ENCODE measurements around the gene ELFN2.

DNA sequence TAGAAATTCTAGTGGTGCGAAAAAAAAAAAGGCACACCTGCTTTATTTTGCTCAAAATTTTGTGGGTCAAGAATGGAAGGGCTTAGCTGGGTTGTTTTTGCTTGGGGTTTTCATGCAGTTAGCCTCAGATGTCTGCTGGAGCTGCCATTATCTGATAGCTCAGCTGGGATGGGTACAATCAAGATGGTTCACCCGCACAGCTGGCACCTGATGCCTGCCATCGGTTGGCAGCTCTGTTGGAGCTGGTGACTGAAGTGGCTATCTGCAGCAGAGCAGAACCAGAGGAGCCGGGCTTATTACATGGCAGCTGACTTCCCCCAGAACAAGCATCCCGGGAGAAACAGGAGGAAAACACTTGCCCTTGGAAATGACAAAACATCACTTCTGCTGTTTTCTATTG lies 12.1 kb upstream of the ELFN2 start:
- TF ChIP-seq, protein P1, sequence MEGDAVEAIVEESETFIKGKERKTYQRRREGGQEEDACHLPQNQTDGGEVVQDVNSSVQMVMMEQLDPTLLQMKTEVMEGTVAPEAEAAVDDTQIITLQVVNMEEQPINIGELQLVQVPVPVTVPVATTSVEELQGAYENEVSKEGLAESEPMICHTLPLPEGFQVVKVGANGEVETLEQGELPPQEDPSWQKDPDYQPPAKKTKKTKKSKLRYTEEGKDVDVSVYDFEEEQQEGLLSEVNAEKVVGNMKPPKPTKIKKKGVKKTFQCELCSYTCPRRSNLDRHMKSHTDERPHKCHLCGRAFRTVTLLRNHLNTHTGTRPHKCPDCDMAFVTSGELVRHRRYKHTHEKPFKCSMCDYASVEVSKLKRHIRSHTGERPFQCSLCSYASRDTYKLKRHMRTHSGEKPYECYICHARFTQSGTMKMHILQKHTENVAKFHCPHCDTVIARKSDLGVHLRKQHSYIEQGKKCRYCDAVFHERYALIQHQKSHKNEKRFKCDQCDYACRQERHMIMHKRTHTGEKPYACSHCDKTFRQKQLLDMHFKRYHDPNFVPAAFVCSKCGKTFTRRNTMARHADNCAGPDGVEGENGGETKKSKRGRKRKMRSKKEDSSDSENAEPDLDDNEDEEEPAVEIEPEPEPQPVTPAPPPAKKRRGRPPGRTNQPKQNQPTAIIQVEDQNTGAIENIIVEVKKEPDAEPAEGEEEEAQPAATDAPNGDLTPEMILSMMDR (conservative IDR thresholded peaks at IDR 0.05; ENCODE audit: low read length), result no peak
- no peak for TF ChIP-seq EZH2phosphoT487 (IDR thresholded peaks at IDR 0.05; ENCODE audit: borderline replicate concordance)

All from Loucy (cell line).